HepG2 (cell line): ENCODE results near the gene MASP2. TPM values are rescaled to one million over a fixed set of nuclear protein-coding genes. Genes with fewer than 3 reads are reported as not detected.

ENCODE experiments used
- CEBPG ChIP-seq: IDR thresholded peaks from 2 replicates; pipeline ENCODE4 v1.6.1; 2016
- IRF2 ChIP-seq: IDR thresholded peaks from 2 replicates; pipeline ENCODE4 v1.6.1; 2018; ENCODE audit warnings: missing genetic modification reagents, missing compliant biosample characterization
- KDM2A ChIP-seq: sonication (generic); formaldehyde crosslinking; IDR thresholded peaks from 2 replicates; pipeline ENCODE4 v1.4.0; 2020; ENCODE audit warnings: low read depth, missing genetic modification reagents, borderline replicate concordance
- KDM3A ChIP-seq: IDR thresholded peaks from 2 replicates; pipeline ENCODE4 v1.6.1; 2018; ENCODE audit warnings: low read depth, missing compliant biosample characterization
- KLF16 ChIP-seq, 2 experiments: sonication (generic) in 1 of 2; formaldehyde crosslinking in 1 of 2; IDR thresholded peaks; 2 replicates each; pipeline versions ENCODE4 v1.6.1 to v1.8.0; 2016 to 2023; ENCODE audit warnings: missing genetic modification reagents in 2 of 2, missing compliant biosample characterization in 1 of 2
- MIXL1 ChIP-seq: IDR thresholded peaks from 2 replicates; pipeline ENCODE4 v1.6.1; 2016
- RAD21 ChIP-seq: fragments of 450-650 bp; formaldehyde crosslinking; IDR thresholded peaks from 2 replicates; pipeline ENCODE4 v1.5.0; 2020; ENCODE audit warnings: mild to moderate bottlenecking
- REPIN1 ChIP-seq: sonication (generic); formaldehyde crosslinking; IDR thresholded peaks from 2 replicates; pipeline ENCODE4 v1.8.0; 2022; ENCODE audit warnings: missing genetic modification reagents, low read depth, mild to moderate bottlenecking, borderline replicate concordance
- SMC3 ChIP-seq: IDR thresholded peaks from 2 replicates; pipeline ENCODE4 v1.6.1; 2011; ENCODE audit warnings: low read length, improper control_type of control experiment
- ZBTB25 ChIP-seq: IDR thresholded peaks from 2 replicates; pipeline ENCODE4 v1.6.1; 2018; ENCODE audit warnings: missing genetic modification reagents
- ZBTB33 ChIP-seq: sonication (generic); formaldehyde crosslinking; IDR thresholded peaks from 2 replicates; pipeline ENCODE4 v1.4.0; 2020; ENCODE audit warnings: missing genetic modification reagents
- ZNF205 ChIP-seq: IDR thresholded peaks from 2 replicates; pipeline ENCODE4 v1.6.1; 2018; ENCODE audit warnings: missing biosample characterization, missing genetic modification reagents
- ZNF3 ChIP-seq: IDR thresholded peaks from 2 replicates; pipeline ENCODE4 v1.7.0; 2017; ENCODE audit warnings: inconsistent platforms
- ZNF512 ChIP-seq: sonication (generic); formaldehyde crosslinking; IDR thresholded peaks from 2 replicates; pipeline ENCODE4 v1.4.0; 2020; ENCODE audit warnings: mild to moderate bottlenecking, missing genetic modification reagents
- ZNF576 ChIP-seq: sonication (generic); formaldehyde crosslinking; IDR thresholded peaks from 2 replicates; pipeline ENCODE4 v1.4.0; 2020; ENCODE audit warnings: mild to moderate bottlenecking, missing genetic modification reagents
- ZNF580 ChIP-seq: IDR thresholded peaks from 2 replicates; pipeline ENCODE4 v1.6.1; 2016; ENCODE audit warnings: low read depth, borderline replicate concordance
- polyA plus RNA-seq, 8 experiments: library from polyadenylated mRNA; depleted of rRNA in 3 of 8; stranded (reverse) in 7 of 8; unstranded in 1 of 8; fragments of >200 nt; fragmentation: Illumina TruSeq in 4 of 8; extraction: Trizol in 4 of 8; gene quantifications; 2 replicates each; pipeline versions ENCODE4 v1.2.1 to v1.2.3, GENCODE V29; 2011 to 2016; ENCODE audit warnings: low read depth in 4 of 8, missing spikeins in 1 of 8, mixed read lengths in 1 of 8; ENCODE audit not compliant: insufficient read depth in 1 of 8
- total RNA-seq, 5 experiments: library from RNA; depleted of rRNA; stranded (reverse); fragments of >200 nt; fragmentation: Illumina TruSeq; extraction: Trizol; gene quantifications; 2 replicates each; pipeline ENCODE4 v1.2.3, GENCODE V29; 2016; ENCODE audit warnings: low read depth in 1 of 5

The MASP2 gene
- total and polyA plus RNA-seq, 2 of the 13 experiments (the other 11 are each of a cell fraction or from before 2014, with no cell fraction given) = 7.1 to 11.8 TPM

- TF ChIP-seq KDM3A (CRISPR knock-in tag) (peak; percentile 89; the same call in 1 of the 2 replicates), MIXL1 (CRISPR knock-in tag) (0 out of 2 replicates have a peak, but pooled peaks have one; percentile 39), ZNF3 (CRISPR knock-in tag) (no peak), ZNF512 (no peak), REPIN1 (CRISPR knock-in tag) (0 out of 2 replicates have a peak, but pooled peaks have one; percentile 27), IRF2 (CRISPR knock-in tag) (peak; percentile 68; the same call in 1 of the 2 replicates), ZBTB33 (0 out of 2 replicates have a peak, but pooled peaks have one; percentile 15), ZNF580 (CRISPR knock-in tag) (peak; percentile 65; the same call in 1 of the 2 replicates), ZBTB25 (CRISPR knock-in tag) (0 out of 2 replicates have a peak, but pooled peaks have one; percentile 41), CEBPG (CRISPR knock-in tag) (0 out of 2 replicates have a peak, but pooled peaks have one; percentile 13), ZNF205 (CRISPR knock-in tag) (0 out of 2 replicates have a peak, but pooled peaks have one; percentile 54), KLF16 (CRISPR knock-in tag; IDR thresholded peaks at IDR 0.05) (0 out of 4 replicates have a peak, but pooled peaks of 1 of the 2 experiments have one; percentile 30), ZNF576 (CRISPR knock-in tag) (no peak), KDM2A (CRISPR knock-in tag) (peak; percentile 61; the same call in 1 of the 2 replicates), SMC3 (peak; percentile 95), RAD21 (CRISPR knock-in tag) (peak; percentile 94)
These were observed 9.3 kb downstream of the MASP2 start (continued) for GRCh38 chr1:11037740-11038182.
